Stimulated activated CD4-positive, alpha-beta T cell treated with anti-CD3 and anti-CD28 coated beads, Interleukin-2, amount 100 ng/mL, for 24 hours (primary cell): ENCODE data around the gene LRMDA.

Experiments used
- DNase-seq, 2 donors: peaks; one replicate each; pipeline ENCODE4 v3.0.0-alpha.2; 2020

Gene LRMDA

DNA sequence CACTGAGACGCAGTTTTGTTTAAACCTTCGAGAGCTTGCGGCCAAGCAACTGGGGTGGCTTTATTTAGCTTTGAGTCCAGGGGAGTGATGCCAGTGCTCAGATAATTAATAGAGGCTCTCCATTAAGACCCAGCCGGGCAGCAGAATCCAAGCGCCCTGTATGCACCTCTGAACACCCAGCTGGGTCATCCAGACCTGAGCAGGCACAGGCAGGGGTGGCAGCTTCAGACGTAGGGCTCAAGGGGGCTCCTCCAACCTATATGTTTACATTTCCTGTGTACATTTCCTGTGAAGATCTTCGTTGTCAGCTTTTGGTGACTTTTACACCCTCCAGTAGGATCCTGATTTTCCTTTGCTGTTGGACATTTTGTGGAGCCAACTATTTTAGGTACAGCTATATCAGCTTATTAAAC, 719.5 kb downstream of the LRMDA start:
- DNase-seq, result no peak

DNA sequence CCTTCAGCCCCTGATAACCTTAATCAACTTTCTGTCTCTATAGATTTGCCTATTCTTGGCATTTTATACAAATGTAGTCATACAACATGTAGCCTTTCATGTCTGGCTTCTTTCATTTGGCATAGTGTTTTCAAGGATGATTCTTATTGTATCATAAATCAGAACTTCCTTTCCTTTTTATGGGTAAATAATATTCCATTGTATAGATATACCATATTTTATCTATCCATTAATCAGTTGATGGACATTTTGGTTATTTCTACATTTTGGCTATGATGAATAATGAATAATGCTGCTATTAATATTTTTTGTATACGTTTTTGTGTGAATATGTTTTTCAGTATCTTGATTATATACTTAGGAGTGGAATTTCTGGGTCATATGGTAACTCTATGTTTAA, 720.8 kb downstream of the LRMDA start:
- no peak for DNase-seq

DNA sequence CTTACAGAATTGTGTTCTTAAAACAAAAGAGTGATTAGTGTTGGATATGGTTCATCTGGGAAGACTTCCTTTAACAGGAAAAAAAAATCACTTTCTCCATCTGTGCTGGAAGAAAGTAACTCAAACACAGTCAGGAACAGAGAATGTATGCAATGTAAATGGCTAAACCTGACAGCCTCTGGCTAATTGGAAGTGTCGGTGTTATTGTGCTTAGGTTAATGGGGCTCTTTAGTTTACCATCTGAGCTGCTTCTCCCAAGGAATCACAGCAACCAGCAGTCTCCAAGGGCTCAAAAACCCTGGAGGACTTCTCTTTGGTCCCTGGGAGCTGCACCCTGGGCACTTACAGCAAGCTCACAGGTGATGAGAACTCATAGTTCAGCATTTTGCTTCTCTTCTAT, 724.5 kb downstream of the LRMDA start:
- no peak for DNase-seq

- DNase-seq, result no peak
Observed at GRCh38 chr10:76160446-76161300, 729.2 kb downstream of the LRMDA start.

- no peak for DNase-seq
Observed at GRCh38 chr10:76161301-76161582, 729.8 kb downstream of the LRMDA start.

DNA sequence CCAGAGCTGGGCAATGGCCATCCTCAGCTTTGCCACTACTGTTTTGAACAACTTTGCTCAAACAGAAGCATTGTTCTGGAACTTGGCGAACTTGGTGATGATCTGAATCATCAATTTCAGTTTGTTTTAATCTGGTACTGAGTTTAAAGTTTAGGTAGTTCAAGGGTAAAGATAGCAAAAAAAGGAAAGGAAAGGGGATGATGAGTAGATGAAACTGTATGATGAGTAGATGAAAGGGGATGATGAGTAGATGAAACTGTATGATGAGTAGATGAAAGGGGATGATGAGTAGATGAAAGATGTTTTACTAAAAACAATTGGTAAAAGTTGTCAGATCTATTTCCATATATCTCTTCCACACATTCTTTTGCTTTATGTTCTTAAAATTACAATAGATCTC, 737.0 kb downstream of the LRMDA start:
- no peak for DNase-seq

DNA sequence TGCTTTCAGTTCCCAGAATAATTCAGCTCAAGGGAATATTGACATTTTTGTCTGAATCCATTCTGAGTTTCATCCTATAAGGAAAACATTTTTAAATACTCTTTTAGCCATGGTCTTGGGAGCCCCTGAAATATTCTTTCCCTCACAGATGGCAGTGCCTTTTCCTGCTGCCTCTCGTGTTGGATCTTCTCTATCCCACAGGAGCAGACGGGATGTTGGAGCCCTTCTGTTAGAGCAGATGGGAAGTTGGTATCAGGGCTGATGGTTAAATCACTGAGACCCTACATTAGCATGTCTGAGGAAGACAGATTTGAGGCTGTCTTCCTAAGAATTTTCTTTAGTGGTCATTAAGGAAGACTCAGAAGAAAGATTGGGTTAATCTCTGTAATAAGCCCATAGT, 737.8 kb downstream of the LRMDA start:
- DNase-seq, result no peak

DNA sequence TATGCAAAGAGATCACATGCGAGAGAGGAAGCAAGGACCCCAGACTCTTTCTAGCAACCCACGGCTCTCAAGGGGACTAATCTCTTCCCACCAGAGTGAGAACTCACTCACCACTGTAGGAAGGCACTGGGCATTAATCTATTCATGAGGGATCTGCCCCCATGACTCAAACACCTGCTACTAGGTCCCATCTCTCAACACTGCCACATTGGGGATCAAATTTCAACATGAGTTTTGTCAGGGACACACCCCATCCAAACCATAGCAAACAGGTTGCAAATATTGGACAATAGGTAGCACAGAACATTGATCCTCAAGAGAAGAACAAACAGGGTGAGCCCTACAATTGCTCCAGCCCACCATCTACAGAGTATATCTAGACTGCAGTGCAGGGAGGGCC, 740.6 kb downstream of the LRMDA start:
- no peak for DNase-seq

DNA sequence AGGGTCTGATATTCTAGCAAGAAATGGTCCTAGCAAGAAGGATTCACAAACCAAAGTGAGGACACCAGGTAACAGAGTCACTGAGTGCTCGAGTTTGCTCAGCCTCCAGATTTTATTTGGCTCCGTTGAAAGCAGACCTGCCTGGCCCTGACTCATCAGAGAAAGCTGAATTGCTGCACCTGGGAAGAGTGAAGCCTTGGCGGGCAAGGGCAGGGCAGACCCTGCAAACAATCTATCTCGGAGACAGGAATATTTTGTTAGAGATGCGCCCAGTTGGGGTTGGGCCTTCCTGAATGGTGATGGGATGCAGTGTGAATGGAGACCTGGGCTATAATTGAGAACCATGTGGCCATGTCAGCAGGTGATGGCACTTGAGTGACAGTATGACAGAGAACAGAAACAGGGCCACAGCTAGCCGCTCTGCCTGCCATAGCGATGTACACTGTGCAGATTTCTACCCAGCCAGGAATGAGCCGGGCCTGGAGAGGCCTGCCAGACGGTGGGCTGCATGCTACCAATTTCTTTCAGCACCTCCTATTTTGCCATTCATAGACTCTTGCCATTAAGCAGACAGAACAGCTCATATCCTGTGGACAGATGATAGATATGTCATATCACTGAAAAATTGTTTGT, 744.2 kb downstream of the LRMDA start:
- DNase-seq, result no peak

- no peak for DNase-seq
Observed at GRCh38 chr10:76176166-76176550, 744.7 kb downstream of the LRMDA start.

GRCh38 chr10:76177936-76178335, 746.5 kb downstream of the LRMDA start:
- DNase-seq, result no peak

- DNase-seq, result no peak
Observed at GRCh38 chr10:76178532-76179292, 747.3 kb downstream of the LRMDA start.

DNA sequence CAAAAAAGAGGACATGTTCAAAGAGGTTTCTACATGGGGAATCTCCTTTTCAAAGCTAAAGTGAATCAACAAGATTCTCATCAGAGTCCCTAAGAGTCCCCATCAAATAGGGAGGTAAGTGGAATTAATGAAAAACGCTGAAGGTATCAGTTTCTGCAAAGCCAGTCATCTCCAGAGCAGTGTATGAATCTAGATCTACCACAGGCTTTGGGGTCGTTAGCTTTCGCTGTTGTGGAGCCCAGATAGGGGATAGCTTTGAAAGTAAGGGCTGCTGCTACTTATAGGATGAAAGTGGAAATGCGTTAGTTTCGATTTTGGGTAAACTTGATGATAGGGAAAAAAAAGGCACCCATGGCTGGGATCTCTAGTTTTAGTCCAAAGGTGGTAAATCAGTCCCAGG, 748.4 kb downstream of the LRMDA start:
- no peak for DNase-seq

DNA sequence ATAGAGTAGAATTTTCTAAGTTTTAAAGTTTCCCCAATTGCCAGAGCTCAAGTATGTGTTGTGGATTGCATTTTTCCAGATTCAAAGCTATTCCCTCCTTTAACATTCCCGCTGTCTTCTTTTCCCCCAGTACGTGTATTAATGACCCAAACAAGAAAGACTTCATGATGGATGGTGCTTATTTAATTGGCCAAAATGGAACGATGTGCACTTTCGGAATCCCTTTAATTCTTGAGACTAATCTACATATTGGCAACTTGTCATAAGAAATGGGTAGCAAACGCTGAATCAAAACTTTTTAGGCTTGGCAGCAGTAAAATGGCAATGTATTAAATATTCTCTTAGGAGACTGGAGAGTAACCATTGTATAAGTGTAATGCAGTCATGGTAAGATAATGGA, 753.2 kb downstream of the LRMDA start:
- DNase-seq, result no peak

DNA sequence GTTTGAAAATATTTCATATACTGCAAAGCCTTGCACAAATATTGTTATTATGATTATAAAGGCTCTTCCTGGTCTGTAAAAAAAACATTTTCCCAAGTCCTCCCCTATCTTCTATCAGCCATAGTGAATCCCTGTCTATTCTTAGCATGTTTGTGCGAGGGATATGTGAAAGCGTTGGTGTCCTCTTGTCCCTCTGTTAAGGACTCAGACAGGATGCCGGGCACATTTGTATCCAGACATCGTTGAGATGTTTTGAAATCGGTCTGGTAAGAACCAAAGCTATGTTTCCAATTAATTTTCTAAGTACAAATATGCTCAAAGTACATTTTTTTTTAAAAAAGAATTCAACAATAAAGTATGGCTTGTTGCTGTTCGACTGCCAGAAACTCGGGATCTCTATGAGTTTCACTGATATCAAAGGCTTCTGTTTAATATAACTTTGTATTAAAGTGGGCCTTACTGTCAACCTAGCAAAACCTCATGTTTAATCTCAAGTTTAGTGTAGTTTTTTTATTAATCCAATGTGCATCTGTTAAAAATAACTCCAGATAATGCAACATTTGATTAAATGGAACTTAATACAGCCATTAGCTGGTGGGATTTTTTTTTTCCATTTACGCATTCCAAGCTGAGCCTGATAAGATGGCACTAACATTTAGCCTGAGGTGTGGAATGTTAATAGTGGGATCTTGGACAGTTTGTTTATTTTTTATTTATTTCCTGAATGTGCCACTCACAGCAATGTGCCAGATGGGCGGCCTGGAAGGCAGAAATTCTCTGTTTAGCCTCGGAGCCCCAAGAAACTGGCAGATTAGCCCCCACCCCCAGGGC, 754.3 kb downstream of the LRMDA start:
- DNase-seq, result no peak

GRCh38 chr10:76188216-76188615, 756.8 kb downstream of the LRMDA start:
- no peak for DNase-seq

- no peak for DNase-seq
Observed at GRCh38 chr10:76190634-76191270, 759.3 kb downstream of the LRMDA start.

- no peak for DNase-seq
Observed at GRCh38 chr10:76191336-76191735, 759.9 kb downstream of the LRMDA start.

DNA sequence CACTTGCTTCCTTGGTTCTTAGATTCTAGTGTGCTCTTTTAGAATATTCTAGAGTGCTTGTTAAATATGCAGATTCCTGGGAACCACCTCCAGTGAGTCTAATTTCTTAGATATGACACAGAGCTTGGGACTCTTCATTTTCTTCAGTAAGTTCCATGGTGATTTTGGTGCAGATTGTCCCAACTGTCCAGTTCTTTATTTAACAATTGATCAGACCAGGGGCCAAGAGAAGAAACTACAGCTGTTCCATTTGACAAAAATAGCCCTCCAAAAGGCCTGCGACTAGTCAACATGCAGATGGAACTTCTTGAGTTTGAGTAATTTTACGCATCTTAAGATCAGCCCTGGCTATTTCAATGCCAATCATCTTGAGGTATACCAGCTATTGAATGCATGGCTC, 760.7 kb downstream of the LRMDA start:
- no peak for DNase-seq

- no peak for DNase-seq
Observed at GRCh38 chr10:76192694-76193320, 761.4 kb downstream of the LRMDA start.

- no peak for DNase-seq
Observed at GRCh38 chr10:76195654-76196390, 764.4 kb downstream of the LRMDA start.
